H7 (cell line): ENCODE results near the gene CLCN1. TPM values are rescaled to one million over a fixed set of nuclear protein-coding genes. Genes with fewer than 3 reads are reported as not detected.

Experiments used
- DNase-seq: peaks from one replicate; pipeline ENCODE4 v3.0.0; 2012
- H3K27me3 ChIP-seq: 2 replicates; pipeline ENCODE4 v1.6.0; 2011; ENCODE audit warnings: mild to moderate bottlenecking, low read length; ENCODE audit not compliant: control insufficient read depth, insufficient read depth
- H3K36me3 ChIP-seq: replicated peaks from 2 replicates; pipeline ENCODE4 v1.5.1; 2011; ENCODE audit warnings: low read length; ENCODE audit not compliant: control insufficient read depth, insufficient read depth
- H3K4me3 ChIP-seq: 2 replicates; pipeline ENCODE4 v1.5.1; 2011; ENCODE audit warnings: low read depth, mild to moderate bottlenecking, control low read depth, low read length, moderate library complexity; ENCODE audit not compliant: insufficient read depth
- total RNA-seq: library from RNA; depleted of rRNA; stranded (reverse); fragments of >200 nt; shearing (Covaris generic); gene quantifications from 2 replicates; pipeline ENCODE4 v1.2.3, GENCODE V29; 2014; rRNA removed

The CLCN1 gene
- total RNA-seq, 1 experiment from 2014 or later, result 0.21 TPM

DNA sequence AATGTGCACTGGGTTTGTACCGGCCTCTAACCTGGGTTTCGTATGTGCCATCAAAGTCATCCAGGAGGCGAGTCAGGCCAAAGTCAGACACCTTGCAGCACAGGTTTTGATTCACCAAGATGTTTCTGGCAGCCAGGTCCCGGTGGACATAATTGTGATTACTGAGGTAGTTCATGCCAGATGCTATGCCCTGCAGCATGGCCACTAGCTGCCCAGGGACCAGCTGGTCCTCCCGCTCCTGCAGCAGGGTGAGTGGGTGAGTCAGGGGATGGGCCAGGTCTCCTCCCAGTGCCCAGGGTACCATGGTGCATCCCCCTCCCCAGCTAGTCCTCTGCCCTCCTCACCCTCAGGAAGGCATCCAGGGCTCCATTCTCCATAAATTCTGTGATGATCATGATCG is 78.9 kb downstream of the CLCN1 start:
- Histone ChIP-seq H3K36me3 (peaks cover 69% of the 10 kb centered on the region), H3K4me3 (no peak overlapping the region), H3K27me3 (no peaks in the 10 kb centered on the region)
- DNase-seq, result no peak

DNA sequence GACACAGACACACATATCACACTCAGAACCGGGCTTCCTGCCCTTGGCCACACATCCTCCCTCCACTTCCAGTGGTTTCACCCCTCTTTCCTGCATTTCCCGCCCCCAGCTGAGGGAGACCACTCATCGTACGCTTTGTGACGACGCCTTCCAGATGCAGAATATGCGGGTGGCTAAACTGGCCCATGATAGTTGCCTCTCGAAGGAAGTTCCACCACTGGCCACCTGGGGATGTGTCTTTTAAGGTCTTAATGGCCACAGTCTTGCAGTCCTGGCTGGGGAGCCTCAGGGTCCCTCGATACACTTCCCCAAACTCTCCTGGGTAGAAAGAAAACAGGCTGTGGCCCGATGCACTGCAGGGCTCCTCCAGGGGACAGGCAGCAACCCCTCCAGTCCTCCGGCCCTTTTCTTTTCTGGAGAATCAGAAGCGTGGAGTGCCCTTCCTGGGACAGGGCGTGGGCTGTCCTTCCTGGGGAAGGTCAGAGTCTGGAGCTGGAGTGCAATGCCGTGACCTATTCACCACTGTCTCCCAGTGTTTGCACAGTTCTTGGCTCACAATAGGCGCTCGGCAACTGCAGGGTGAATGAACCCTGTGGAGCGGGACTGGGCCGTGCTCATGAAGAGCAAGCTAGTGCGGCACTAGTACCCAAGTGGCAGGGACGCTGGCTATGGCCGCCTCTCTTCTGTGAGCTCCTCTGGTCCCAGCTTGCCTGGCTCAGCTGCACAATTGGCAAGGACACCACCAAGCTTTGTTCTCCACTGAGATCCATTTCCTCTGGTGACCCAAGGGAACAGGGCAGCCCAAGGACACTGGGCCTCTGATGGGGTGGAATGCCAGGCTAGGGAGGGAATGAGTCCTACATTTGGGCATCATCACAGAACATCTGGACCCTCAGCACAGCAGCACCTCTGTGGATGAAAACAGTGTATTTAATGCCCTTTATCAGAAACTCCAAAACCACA is 79.6 kb downstream of the CLCN1 start:
- H3K4me3 ChIP-seq, result no peak overlapping the region
- peak; percentile 62 for DNase-seq
- peaks cover 71% of the 10 kb centered on the region for H3K36me3 ChIP-seq
- H3K27me3 ChIP-seq, result no peaks in the 10 kb centered on the region

DNA sequence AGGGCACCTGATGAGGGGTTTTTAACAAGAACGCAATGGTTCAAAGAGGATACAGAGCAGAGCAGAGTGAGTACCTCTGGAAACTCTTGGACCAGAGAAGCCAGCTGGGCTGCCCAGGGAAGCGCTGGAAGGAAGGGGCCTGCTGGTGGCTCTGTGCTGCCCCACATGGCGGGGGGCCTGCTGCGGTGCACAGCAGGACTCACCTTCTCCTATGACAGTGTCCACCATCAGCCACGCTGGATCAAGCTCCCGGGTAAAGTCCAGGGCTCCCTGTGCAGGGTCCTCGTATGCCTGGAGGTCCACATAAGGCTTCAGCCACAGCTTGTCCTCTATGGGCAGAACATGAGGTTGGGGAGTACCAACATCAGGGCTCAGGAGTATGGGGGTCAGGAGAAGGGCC is 80.3 kb downstream of the CLCN1 start:
- DNase-seq, result peak; percentile 25
- no peaks in the 10 kb centered on the region for H3K27me3 ChIP-seq
- H3K4me3 ChIP-seq, result no peak overlapping the region
- H3K36me3 ChIP-seq, result peaks cover 72% of the 10 kb centered on the region

DNA sequence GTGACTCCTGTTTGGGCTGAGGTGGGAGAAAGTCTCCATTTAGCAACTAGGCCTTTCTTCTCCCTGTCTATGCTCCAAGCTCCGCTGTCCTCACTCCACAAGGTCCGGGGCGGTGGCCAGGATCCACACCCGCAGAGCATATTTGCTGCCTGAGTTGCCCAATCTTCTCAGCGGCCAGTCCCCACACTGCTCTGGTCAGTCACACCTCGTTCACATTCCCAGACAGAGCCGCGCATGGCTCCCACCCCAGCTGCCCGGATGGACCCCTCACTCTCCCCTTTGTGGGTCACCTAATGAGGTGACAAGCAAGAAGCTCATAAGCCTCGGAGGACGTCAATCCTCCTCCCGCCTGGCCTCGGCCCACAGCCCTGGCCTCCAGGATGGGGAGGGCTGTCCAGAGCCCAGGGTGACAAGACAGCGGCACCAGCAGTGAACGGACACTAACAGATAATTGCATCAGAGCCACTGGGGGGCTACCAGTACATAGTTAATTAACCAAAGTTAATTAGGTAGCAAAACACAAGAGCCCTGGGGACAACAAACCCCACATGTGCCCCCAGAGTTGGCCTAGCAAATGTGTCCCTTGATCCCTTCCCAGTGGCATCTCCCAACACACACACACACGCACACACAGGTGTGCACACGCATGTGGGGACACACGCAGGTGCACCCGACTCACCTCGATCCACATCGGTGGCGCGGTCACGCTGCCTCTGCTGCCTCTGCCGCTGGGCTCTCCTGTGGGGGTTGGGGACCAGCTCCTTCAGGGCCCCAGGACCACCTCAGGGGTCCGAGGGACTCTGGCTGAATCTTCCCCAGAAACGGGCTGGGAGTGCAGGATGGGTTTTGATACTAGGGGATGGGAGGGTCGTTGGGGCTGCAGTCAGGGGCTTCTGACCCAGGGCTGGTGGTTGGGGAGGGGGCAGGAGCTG is 81.0 kb downstream of the CLCN1 start:
- DNase-seq, result peak; percentile 34
- Histone ChIP-seq H3K36me3 (peaks cover 72% of the 10 kb centered on the region), H3K4me3 (no peak overlapping the region), H3K27me3 (no peaks in the 10 kb centered on the region)

DNA sequence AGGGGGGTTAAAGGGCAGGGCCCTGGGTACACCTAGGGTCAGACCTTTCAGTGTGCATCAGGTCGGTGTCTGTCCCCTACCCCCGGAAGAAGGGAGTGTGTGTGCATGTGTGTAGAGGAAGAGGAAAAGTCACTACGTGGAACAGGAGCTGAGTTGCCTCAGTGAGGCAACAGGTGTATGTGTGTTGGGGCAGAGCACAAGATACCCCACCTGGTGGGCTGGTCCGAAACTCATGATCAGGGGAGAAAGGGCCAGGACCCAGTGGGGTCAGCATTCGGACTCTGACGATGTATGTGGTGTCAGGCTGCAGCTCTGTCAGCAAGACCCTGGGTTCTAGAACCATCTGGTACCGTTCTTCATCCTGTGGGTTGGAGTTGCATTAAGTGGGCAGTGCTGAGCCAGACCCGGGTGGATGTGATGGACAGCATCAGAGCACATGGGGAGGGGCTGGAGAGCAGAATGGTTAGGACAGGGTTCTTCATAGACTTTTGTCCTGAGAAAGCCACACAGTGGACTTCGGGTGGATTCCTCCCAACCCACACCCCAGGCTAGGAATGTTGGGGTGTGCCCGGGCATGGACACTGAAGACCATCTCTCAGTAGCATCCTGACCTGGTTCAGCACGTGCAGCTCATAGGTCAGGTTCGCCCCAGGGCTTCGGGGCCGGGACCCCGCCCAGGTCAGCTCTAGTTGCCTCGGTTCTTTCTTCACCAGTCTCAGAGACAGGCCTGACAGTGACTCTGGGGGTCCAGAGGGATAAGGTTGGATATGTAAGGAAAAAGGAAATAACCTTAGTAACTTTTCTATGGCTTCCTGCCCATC is 82.0 kb downstream of the CLCN1 start:
- Histone ChIP-seq H3K4me3 (no peak overlapping the region), H3K27me3 (no peaks in the 10 kb centered on the region), H3K36me3 (peaks cover 70% of the 10 kb centered on the region)
- peak; percentile 26 for DNase-seq

DNA sequence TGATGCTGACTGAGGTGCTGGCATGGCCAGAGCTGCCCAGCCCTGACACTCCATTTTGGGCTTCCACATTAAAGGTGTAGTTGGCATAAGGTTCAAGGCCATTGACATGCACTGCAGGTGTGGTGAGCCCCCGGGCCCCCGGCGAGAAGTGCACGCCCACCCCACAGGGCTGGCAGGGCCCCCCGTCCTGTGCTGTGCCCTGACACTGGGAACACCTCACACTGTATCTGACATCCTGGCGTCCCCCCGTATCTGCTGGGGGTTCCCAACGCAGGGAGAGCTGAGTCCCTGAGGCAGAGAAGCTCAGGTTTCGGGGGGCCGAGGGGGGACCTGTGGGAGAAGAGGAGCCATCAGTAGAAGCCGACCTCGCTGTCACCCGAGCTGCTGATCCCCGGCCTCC is 82.7 kb downstream of the CLCN1 start:
- H3K4me3 ChIP-seq, result no peak overlapping the region
- no peaks in the 10 kb centered on the region for H3K27me3 ChIP-seq
- DNase-seq, result peak; percentile 49
- peaks cover 67% of the 10 kb centered on the region for H3K36me3 ChIP-seq

DNA sequence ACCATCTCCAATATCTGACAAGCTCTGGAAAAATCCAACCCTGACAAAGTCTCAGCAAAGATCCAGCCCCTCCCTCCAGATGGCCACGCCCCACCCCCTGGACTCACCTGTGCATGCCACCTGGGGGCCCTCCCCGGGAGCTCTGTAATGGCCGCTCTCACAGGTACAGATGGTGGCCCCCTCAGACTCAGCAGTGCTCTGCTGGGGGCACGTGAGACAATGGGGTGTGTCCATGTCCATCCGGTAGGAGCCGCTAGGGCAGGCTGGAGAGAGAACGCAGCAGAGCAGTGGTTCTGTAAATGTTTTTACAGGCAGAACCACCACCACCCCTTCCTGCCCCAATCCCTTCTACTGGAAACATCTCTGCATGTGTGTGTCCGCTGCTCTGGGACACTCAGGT is 83.2 kb downstream of the CLCN1 start:
- no peak for DNase-seq
- Histone ChIP-seq H3K27me3 (no peaks in the 10 kb centered on the region), H3K4me3 (no peak overlapping the region), H3K36me3 (peaks cover 62% of the 10 kb centered on the region)

DNA sequence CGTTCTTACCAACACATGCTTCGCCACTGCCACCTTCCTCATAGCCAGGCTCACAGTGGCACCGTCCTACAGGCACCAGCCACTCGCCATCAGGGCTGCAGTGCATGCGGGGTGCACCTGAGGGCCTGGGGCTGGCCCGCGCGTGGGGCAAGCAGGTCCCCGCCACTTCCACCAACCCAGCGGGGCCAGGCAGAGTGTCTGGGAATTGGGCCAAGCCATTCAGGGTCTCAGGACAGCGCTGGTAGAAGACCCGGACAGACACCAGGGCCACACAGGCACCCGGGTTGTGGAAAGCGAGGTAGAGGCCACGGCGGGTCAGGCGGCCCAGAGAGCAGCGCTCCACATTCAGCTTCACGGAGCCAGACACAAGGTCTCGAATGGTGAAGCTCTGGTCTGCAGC is 83.7 kb downstream of the CLCN1 start:
- Histone ChIP-seq H3K36me3 (peaks cover 59% of the 10 kb centered on the region), H3K27me3 (no peaks in the 10 kb centered on the region), H3K4me3 (no peak overlapping the region)
- peak; percentile 31 for DNase-seq

DNA sequence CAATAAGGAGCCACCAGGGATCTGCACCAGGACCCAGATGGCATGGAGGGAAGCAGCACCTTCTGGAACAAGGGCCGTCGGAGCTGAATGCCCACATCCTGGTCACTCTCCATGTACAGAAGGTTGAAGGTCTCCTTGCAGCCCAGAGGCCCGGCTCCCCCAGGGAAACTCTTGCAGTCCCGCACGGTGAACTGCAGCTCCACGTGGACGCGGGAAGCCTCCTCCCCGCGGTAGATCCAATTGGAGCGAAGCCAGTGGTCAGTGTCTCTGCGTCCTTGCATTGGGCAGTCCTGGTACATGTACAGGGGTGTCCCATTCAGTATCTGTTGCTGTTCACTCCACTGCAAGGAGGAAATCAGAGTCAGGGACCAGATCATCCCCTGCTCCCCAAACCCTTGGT is 85.4 kb downstream of the CLCN1 start:
- peaks cover 49% of the 10 kb centered on the region for H3K36me3 ChIP-seq
- H3K4me3 ChIP-seq, result no peak overlapping the region

More for the DNA sequence above, 85.4 kb downstream of the CLCN1 start:
- no peaks in the 10 kb centered on the region for H3K27me3 ChIP-seq
- no peak for DNase-seq

Other genes starting within 250 kb of the CLCN1 start
- gene PIP, start 184.0 kb upstream of the CLCN1 start, total RNA-seq, result not detected in 2 replicates
- not detected in 2 replicates for gene TAS2R39, start 132.7 kb upstream of the CLCN1 start, total RNA-seq
- not detected in 2 replicates for gene TAS2R40, start 94.1 kb upstream of the CLCN1 start, total RNA-seq
- gene GSTK1, start 52.7 kb upstream of the CLCN1 start, total RNA-seq, result 51.8 and 51.9 TPM in 2 replicates
- gene TMEM139, start 31.2 kb upstream of the CLCN1 start, total RNA-seq, result 1.2 and 2.5 TPM in 2 replicates
- 12.2 and 13.1 TPM in 2 replicates for gene CASP2, start 27.8 kb upstream of the CLCN1 start, total RNA-seq
- gene FAM131B, start 46.6 kb downstream of the CLCN1 start, total RNA-seq, result 11.9 and 16.9 TPM in 2 replicates
- 84.6 and 97.1 TPM in 2 replicates for gene ZYX, start 65.2 kb downstream of the CLCN1 start, total RNA-seq
- 176 and 189 TPM in 2 replicates for gene EPHA1, start 92.7 kb downstream of the CLCN1 start, total RNA-seq
- not detected in 2 replicates for gene TAS2R60, start 127.3 kb downstream of the CLCN1 start, total RNA-seq
- gene TAS2R41, start 161.8 kb downstream of the CLCN1 start, total RNA-seq, result 0.10 TPM in 1 of 2 replicates, not detected in the other